HepG2 (cell line): ENCODE data around the gene SYMPK. TPM values are rescaled to one million over a fixed set of nuclear protein-coding genes. Genes with fewer than 3 reads are reported as not detected.

Experiments used
- FOXJ3 ChIP-seq: sonication (generic); formaldehyde crosslinking; IDR thresholded peaks from 2 replicates; pipeline ENCODE4 v1.4.0; 2020; ENCODE audit warnings: missing genetic modification reagents, mild to moderate bottlenecking, borderline replicate concordance
- HNRNPL ChIP-seq: fragments of 200-400 bp; formaldehyde crosslinking; IDR thresholded peaks from 2 replicates; pipeline ENCODE4 v1.6.1; 2017; ENCODE audit warnings: mild to moderate bottlenecking, low read depth, low read length
- HOXD1 ChIP-seq: sonication (generic); formaldehyde crosslinking; IDR thresholded peaks from 2 replicates; pipeline ENCODE4 v1.5.0; 2020; ENCODE audit warnings: missing genetic modification reagents
- IRX3 ChIP-seq: sonication (generic); formaldehyde crosslinking; IDR thresholded peaks from 2 replicates; pipeline ENCODE4 v1.8.1; 2023; ENCODE audit warnings: mild to moderate bottlenecking, low read depth, missing genetic modification reagents, borderline replicate concordance
- MEIS1 ChIP-seq: sonication (generic); formaldehyde crosslinking; IDR thresholded peaks from 2 replicates; pipeline ENCODE4 v1.9.0; 2021; ENCODE audit warnings: mild to moderate bottlenecking, missing genetic modification reagents, moderate library complexity, borderline replicate concordance
- MEIS2 ChIP-seq: sonication (generic); formaldehyde crosslinking; IDR thresholded peaks from 2 replicates; pipeline ENCODE4 v1.9.0; 2021; ENCODE audit warnings: mild to moderate bottlenecking, missing genetic modification reagents
- NR3C1 ChIP-seq: sonication (generic); formaldehyde crosslinking; IDR thresholded peaks from 2 replicates; pipeline ENCODE4 v1.4.0; 2020; ENCODE audit warnings: missing genetic modification reagents
- RNF2 ChIP-seq: fragments of 450-650 bp; conservative IDR thresholded peaks from 2 replicates; pipeline ENCODE4 v1.6.1; 2016; ENCODE audit warnings: low read depth
- SIN3B ChIP-seq: fragments of 150-350 bp; IDR thresholded peaks from 2 replicates; pipeline ENCODE4 v1.6.1; 2014; ENCODE audit warnings: low read length
- ZNF263 ChIP-seq: sonication (generic); formaldehyde crosslinking; IDR thresholded peaks from 2 replicates; pipeline ENCODE4 v1.4.0; 2020; ENCODE audit warnings: missing genetic modification reagents
- ZNF431 ChIP-seq: sonication (generic); formaldehyde crosslinking; IDR thresholded peaks from 2 replicates; pipeline ENCODE4 v1.9.0; 2022; ENCODE audit warnings: missing genetic modification reagents, low read depth, mild to moderate bottlenecking, borderline replicate concordance
- ZNF558 ChIP-seq: sonication (generic); formaldehyde crosslinking; IDR thresholded peaks from 2 replicates; pipeline ENCODE4 v1.9.0; 2022; ENCODE audit warnings: mild to moderate bottlenecking, missing genetic modification reagents, borderline replicate concordance
- ZNF569 ChIP-seq: sonication (generic); formaldehyde crosslinking; IDR thresholded peaks from 2 replicates; pipeline ENCODE4 v1.5.0; 2020; ENCODE audit warnings: mild to moderate bottlenecking, missing genetic modification reagents, moderate library complexity, borderline replicate concordance
- ZNF670 ChIP-seq: sonication (generic); formaldehyde crosslinking; IDR thresholded peaks from 2 replicates; pipeline ENCODE4 v1.8.0; 2022; ENCODE audit warnings: mild to moderate bottlenecking, missing genetic modification reagents, borderline replicate concordance
- ZNF703 ChIP-seq: sonication (generic); formaldehyde crosslinking; IDR thresholded peaks from 2 replicates; pipeline ENCODE4 v1.5.1; 2020; ENCODE audit warnings: missing genetic modification reagents, mild to moderate bottlenecking, moderate library complexity, borderline replicate concordance
- polyA plus RNA-seq, 8 experiments: library from polyadenylated mRNA; depleted of rRNA in 3 of 8; stranded (reverse) in 7 of 8; unstranded in 1 of 8; fragments of >200 nt; fragmentation: Illumina TruSeq in 4 of 8; extraction: Trizol in 4 of 8; gene quantifications; 2 replicates each; pipeline versions ENCODE4 v1.2.1 to v1.2.3, GENCODE V29; 2011 to 2016; ENCODE audit warnings: low read depth in 4 of 8, missing spikeins in 1 of 8, mixed read lengths in 1 of 8; ENCODE audit not compliant: insufficient read depth in 1 of 8
- total RNA-seq, 5 experiments: library from RNA; depleted of rRNA; stranded (reverse); fragments of >200 nt; fragmentation: Illumina TruSeq; extraction: Trizol; gene quantifications; 2 replicates each; pipeline ENCODE4 v1.2.3, GENCODE V29; 2016; ENCODE audit warnings: low read depth in 1 of 5
- TF ChIP-seq, protein P1 (sequence below): sonication (generic); formaldehyde crosslinking; IDR thresholded peaks from 2 replicates; pipeline ENCODE4 v1.8.0; 2022; ENCODE audit warnings: mild to moderate bottlenecking, missing genetic modification reagents, borderline replicate concordance
- TF ChIP-seq, protein P2 (sequence below): sonication (generic); formaldehyde crosslinking; IDR thresholded peaks from 2 replicates; pipeline ENCODE4 v1.5.1; 2020; ENCODE audit warnings: missing genetic modification reagents, mild to moderate bottlenecking, borderline replicate concordance
- TF ChIP-seq, protein P3 (sequence below): sonication (generic); formaldehyde crosslinking; conservative IDR thresholded peaks from 2 replicates; pipeline ENCODE4 v1.8.0; 2022; ENCODE audit warnings: mild to moderate bottlenecking, moderate library complexity, missing genetic modification reagents
- TF ChIP-seq, protein P4 (sequence below): sonication (generic); formaldehyde crosslinking; IDR thresholded peaks from 2 replicates; pipeline ENCODE4 v1.4.0; 2020; ENCODE audit warnings: mild to moderate bottlenecking, low read depth, missing genetic modification reagents
- TF ChIP-seq, protein P5 (sequence below): sonication (generic); formaldehyde crosslinking; IDR thresholded peaks from 2 replicates; pipeline ENCODE4 v1.8.1; 2022; ENCODE audit warnings: mild to moderate bottlenecking, missing genetic modification reagents

Gene SYMPK
- total and polyA plus RNA-seq, 2 of the 13 experiments (the other 11 are each of a cell fraction or from before 2014, with no cell fraction given) = 21.9 to 55.7 TPM

DNA sequence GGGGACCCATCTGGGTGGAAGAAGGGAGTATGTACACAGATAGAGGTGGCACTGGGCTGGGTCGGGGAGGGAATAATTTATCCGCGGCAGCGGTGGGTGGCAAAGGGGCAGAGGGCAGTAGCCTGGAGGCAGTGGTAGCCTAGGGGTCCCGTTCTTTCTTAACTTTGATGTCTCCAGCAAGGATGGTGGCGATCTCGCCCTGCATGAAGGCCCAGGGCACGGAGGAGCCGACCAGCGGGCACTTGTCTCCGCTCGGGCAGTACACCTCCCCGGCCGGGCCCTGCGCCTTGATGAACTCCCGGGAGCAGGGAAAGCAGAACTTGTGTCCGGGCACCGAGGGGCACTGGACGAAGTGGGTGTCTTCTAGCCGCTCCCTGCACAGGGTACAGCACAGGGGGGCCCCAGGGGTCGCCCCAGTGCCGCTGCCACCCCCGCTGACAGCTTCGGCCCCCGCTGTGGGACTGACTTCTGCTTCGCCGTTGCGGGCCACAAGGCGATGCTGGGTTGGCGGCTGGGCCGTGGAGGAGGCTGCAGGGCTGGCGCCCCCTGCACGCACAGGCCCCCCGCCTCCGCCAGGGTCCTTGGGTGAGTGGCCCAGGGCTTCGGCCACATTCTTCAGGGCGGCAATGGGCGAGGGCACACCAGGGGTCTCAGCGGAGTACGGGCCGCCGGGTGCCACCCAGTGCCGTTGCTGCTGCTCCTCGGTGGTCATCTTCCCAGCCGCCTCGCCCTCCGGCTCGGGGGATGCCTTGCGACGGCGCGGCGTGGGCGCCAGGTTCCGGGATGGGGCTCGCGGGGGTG, 21.1 kb upstream of the SYMPK start (continued):
- TF ChIP-seq RNF2 = no peak
- TF ChIP-seq NR3C1 (CRISPR knock-in tag) = no peak
- no peak for TF ChIP-seq HOXD1 (CRISPR knock-in tag)
- TF ChIP-seq, protein P1, sequence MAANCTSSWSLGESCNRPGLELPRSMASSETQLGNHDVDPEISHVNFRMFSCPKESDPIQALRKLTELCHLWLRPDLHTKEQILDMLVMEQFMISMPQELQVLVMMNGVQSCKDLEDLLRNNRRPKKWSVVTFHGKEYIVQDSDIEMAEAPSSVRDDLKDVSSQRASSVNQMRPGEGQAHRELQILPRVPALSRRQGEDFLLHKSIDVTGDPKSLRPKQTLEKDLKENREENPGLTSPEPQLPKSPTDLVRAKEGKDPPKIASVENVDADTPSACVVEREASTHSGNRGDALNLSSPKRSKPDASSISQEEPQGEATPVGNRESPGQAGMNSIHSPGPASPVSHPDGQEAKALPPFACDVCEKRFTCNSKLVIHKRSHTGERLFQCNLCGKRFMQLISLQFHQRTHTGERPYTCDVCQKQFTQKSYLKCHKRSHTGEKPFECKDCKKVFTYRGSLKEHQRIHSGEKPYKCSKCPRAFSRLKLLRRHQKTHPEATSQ (CRISPR knock-in tag) = no peak
- TF ChIP-seq, protein P2, sequence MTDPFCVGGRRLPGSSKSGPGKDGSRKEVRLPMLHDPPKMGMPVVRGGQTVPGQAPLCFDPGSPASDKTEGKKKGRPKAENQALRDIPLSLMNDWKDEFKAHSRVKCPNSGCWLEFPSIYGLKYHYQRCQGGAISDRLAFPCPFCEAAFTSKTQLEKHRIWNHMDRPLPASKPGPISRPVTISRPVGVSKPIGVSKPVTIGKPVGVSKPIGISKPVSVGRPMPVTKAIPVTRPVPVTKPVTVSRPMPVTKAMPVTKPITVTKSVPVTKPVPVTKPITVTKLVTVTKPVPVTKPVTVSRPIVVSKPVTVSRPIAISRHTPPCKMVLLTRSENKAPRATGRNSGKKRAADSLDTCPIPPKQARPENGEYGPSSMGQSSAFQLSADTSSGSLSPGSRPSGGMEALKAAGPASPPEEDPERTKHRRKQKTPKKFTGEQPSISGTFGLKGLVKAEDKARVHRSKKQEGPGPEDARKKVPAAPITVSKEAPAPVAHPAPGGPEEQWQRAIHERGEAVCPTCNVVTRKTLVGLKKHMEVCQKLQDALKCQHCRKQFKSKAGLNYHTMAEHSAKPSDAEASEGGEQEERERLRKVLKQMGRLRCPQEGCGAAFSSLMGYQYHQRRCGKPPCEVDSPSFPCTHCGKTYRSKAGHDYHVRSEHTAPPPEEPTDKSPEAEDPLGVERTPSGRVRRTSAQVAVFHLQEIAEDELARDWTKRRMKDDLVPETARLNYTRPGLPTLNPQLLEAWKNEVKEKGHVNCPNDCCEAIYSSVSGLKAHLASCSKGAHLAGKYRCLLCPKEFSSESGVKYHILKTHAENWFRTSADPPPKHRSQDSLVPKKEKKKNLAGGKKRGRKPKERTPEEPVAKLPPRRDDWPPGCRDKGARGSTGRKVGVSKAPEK = no peak
- no peak for TF ChIP-seq ZNF431
- TF ChIP-seq, protein P3, sequence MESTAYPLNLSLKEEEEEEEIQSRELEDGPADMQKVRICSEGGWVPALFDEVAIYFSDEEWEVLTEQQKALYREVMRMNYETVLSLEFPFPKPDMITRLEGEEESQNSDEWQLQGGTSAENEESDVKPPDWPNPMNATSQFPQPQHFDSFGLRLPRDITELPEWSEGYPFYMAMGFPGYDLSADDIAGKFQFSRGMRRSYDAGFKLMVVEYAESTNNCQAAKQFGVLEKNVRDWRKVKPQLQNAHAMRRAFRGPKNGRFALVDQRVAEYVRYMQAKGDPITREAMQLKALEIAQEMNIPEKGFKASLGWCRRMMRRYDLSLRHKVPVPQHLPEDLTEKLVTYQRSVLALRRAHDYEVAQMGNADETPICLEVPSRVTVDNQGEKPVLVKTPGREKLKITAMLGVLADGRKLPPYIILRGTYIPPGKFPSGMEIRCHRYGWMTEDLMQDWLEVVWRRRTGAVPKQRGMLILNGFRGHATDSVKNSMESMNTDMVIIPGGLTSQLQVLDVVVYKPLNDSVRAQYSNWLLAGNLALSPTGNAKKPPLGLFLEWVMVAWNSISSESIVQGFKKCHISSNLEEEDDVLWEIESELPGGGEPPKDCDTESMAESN (CRISPR knock-in tag) = no peak
- no peak for TF ChIP-seq ZNF263 (CRISPR knock-in tag)
- TF ChIP-seq SIN3B = no peak
- TF ChIP-seq ZNF670 (CRISPR knock-in tag) = no peak
- no peak for TF ChIP-seq ZNF569 (CRISPR knock-in tag)
- no peak for TF ChIP-seq FOXJ3
- TF ChIP-seq, protein P4, sequence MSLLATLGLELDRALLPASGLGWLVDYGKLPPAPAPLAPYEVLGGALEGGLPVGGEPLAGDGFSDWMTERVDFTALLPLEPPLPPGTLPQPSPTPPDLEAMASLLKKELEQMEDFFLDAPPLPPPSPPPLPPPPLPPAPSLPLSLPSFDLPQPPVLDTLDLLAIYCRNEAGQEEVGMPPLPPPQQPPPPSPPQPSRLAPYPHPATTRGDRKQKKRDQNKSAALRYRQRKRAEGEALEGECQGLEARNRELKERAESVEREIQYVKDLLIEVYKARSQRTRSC (CRISPR knock-in tag) = no peak
- TF ChIP-seq, protein P5, sequence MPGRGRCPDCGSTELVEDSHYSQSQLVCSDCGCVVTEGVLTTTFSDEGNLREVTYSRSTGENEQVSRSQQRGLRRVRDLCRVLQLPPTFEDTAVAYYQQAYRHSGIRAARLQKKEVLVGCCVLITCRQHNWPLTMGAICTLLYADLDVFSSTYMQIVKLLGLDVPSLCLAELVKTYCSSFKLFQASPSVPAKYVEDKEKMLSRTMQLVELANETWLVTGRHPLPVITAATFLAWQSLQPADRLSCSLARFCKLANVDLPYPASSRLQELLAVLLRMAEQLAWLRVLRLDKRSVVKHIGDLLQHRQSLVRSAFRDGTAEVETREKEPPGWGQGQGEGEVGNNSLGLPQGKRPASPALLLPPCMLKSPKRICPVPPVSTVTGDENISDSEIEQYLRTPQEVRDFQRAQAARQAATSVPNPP (CRISPR knock-in tag) = 0 out of 2 replicates have a peak, but pooled peaks have one; percentile 9
- TF ChIP-seq MEIS2 (CRISPR knock-in tag) = no peak
- TF ChIP-seq ZNF703 (CRISPR knock-in tag) = no peak
- peak; percentile 80 for TF ChIP-seq HNRNPL
- TF ChIP-seq IRX3 = 0 out of 2 replicates have a peak, but pooled peaks have one; percentile 18
- no peak for TF ChIP-seq ZNF558 (CRISPR knock-in tag)
- TF ChIP-seq MEIS1 (CRISPR knock-in tag) = no peak
